ENCODE measurements around the gene ZBTB49.

ZBTB49 gene

GRCh38 chr4:4330794-4331193 lies 40.7 kb downstream of the ZBTB49 start:
- H3K4me3 ChIP-seq (ENCODE audit: low read depth, low read length) = no peak overlapping the region
- DNase-seq (ENCODE audit: low read depth) = no peak
- no peak for TF ChIP-seq CTCF (conservative IDR thresholded peaks at IDR 0.05; ENCODE audit: low read depth, low read length)

- H3K4me3 ChIP-seq (ENCODE audit: low read depth, low read length) = no peak overlapping the region
- TF ChIP-seq CTCF (conservative IDR thresholded peaks at IDR 0.05; ENCODE audit: low read depth, low read length) = no peak
- DNase-seq (ENCODE audit: low read depth) = no peak
These were observed 42.5 kb downstream of the ZBTB49 start for GRCh38 chr4:4332529-4332928.

- DNase-seq (ENCODE audit: low read depth) = peak; percentile 74
- no peak overlapping the region for H3K4me3 ChIP-seq (ENCODE audit: low read depth, low read length)
- peak; percentile 7 for TF ChIP-seq CTCF (conservative IDR thresholded peaks at IDR 0.05; ENCODE audit: low read depth, low read length)
These were observed 43.2 kb downstream of the ZBTB49 start for GRCh38 chr4:4333265-4333706.

- peak; percentile 68 for DNase-seq (ENCODE audit: low read depth)
- no peak overlapping the region for H3K4me3 ChIP-seq (ENCODE audit: low read depth, low read length)
These were observed 44.9 kb downstream of the ZBTB49 start for GRCh38 chr4:4334798-4335520.

GRCh38 chr4:4338210-4339001 lies 48.4 kb downstream of the ZBTB49 start:
- TF ChIP-seq CTCF (conservative IDR thresholded peaks at IDR 0.05; ENCODE audit: low read depth, low read length) = no peak
- no peak for DNase-seq (ENCODE audit: low read depth)
- H3K4me3 ChIP-seq (ENCODE audit: low read depth, low read length) = no peak overlapping the region

More at GRCh38 chr4:4334798-4335520, 44.9 kb downstream of the ZBTB49 start:
- TF ChIP-seq CTCF (conservative IDR thresholded peaks at IDR 0.05; ENCODE audit: low read depth, low read length) = peak; percentile 89

- no peak for TF ChIP-seq CTCF (conservative IDR thresholded peaks at IDR 0.05; ENCODE audit: low read depth, low read length)
- no peak for DNase-seq (ENCODE audit: low read depth)
- no peak overlapping the region for H3K4me3 ChIP-seq (ENCODE audit: low read depth, low read length)
These were observed 49.5 kb downstream of the ZBTB49 start for GRCh38 chr4:4339504-4340085.
